GM18861 (cell line): ENCODE data around the gene DNAAF3.

ENCODE experiments used
- ATAC-seq: cut with Tn5 transposase; IDR thresholded peaks from one replicate; pipeline ENCODE4 v1.9.1; 2021; ENCODE audit not compliant: unreplicated experiment

DNAAF3 gene

DNA sequence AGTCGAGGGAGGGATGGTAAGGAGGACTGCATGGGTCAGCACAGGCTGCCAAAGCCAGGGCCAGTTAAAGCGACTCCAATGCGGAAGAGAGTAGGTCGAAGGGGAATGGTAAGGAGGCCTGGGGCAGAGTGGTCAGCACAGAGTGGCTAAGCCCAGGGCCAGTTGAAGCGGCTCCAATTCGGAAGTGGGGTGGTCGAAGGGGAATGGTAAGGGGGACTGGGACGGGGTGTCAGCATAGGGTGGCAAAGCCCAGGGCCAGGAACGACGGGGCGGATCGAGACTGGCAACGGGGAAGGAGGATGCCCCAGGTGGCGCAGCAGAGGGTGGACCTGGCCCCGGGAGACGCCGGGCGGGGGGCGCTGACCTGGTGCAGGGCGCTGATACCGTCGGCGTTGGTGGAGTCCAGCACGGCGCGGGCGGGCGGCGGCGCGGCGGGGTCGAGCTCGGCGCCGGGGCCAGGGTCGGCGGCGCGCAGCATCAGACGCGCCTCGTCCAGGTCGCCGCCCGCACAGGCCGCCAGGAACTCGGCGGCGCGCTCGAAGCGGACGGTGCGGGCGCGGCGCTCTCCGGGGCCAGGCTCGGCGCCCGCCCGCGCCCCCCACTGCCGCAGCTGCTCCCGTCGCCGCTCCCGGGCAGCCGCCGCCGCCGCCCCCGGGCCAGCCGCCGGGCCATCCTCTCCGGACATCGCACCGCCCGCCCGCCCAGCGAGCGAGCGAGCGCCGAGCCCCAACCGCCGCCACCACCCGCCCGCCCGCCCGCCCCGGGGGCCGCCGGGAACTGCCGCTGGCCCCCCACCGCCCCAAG is 49.4 kb downstream of the DNAAF3 start, which contains the start of gene PPP1R12C:
Gene PPP1R12C, minus strand, starts transcription at position 779 of the 804 bp plus-strand sequence. Its CDS starts 94 bp downstream, at position 685.
- no peak for ATAC-seq

DNA sequence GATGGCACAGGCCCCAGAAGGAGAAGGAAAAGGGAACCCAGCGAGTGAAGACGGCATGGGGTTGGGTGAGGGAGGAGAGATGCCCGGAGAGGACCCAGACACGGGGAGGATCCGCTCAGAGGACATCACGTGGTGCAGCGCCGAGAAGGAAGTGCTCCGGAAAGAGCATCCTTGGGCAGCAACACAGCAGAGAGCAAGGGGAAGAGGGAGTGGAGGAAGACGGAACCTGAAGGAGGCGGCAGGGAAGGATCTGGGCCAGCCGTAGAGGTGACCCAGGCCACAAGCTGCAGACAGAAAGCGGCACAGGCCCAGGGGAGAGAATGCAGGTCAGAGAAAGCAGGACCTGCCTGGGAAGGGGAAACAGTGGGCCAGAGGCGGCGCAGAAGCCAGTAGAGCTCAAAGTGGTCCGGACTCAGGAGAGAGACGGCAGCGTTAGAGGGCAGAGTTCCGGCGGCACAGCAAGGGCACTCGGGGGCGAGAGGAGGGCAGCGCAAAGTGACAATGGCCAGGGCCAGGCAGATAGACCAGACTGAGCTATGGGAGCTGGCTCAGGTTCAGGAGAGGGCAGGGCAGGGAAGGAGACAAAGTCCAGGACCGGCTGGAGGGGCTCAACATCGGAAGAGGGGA is 50.1 kb downstream of the DNAAF3 start:
- ATAC-seq, result no peak

DNA sequence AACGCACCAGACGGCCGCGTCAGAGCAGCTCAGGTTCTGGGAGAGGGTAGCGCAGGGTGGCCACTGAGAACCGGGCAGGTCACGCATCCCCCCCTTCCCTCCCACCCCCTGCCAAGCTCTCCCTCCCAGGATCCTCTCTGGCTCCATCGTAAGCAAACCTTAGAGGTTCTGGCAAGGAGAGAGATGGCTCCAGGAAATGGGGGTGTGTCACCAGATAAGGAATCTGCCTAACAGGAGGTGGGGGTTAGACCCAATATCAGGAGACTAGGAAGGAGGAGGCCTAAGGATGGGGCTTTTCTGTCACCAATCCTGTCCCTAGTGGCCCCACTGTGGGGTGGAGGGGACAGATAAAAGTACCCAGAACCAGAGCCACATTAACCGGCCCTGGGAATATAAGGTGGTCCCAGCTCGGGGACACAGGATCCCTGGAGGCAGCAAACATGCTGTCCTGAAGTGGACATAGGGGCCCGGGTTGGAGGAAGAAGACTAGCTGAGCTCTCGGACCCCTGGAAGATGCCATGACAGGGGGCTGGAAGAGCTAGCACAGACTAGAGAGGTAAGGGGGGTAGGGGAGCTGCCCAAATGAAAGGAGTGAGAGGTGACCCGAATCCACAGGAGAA is 50.9 kb downstream of the DNAAF3 start:
- ATAC-seq, result no peak

DNA sequence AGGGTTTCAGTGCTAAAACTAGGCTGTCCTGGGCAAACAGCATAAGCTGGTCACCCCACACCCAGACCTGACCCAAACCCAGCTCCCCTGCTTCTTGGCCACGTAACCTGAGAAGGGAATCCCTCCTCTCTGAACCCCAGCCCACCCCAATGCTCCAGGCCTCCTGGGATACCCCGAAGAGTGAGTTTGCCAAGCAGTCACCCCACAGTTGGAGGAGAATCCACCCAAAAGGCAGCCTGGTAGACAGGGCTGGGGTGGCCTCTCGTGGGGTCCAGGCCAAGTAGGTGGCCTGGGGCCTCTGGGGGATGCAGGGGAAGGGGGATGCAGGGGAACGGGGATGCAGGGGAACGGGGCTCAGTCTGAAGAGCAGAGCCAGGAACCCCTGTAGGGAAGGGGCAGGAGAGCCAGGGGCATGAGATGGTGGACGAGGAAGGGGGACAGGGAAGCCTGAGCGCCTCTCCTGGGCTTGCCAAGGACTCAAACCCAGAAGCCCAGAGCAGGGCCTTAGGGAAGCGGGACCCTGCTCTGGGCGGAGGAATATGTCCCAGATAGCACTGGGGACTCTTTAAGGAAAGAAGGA is 51.8 kb downstream of the DNAAF3 start:
- ATAC-seq, result no peak

DNA sequence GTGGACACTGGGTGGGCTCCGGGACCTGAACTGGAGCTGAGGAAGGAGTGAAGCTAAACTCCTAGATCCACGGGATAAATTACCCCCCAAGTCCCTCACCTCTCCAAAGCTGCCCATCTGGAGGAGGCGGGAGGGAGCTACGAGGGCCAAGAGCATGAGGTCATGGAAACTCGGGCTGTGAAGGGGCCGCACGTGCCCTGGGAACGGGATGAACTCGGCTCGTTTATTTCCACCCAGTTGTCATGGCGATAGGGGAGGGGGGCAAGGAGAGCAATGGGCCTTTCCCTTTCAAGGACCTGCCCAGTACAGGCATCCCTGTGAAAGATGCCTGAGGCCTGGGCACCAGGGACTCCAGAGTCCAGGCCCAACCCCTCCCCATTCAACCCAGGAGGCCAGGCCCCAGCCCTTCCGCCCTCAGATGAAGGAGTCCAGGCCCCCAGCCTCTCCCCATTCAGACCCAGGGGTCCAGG is 52.8 kb downstream of the DNAAF3 start:
- no peak for ATAC-seq

DNA sequence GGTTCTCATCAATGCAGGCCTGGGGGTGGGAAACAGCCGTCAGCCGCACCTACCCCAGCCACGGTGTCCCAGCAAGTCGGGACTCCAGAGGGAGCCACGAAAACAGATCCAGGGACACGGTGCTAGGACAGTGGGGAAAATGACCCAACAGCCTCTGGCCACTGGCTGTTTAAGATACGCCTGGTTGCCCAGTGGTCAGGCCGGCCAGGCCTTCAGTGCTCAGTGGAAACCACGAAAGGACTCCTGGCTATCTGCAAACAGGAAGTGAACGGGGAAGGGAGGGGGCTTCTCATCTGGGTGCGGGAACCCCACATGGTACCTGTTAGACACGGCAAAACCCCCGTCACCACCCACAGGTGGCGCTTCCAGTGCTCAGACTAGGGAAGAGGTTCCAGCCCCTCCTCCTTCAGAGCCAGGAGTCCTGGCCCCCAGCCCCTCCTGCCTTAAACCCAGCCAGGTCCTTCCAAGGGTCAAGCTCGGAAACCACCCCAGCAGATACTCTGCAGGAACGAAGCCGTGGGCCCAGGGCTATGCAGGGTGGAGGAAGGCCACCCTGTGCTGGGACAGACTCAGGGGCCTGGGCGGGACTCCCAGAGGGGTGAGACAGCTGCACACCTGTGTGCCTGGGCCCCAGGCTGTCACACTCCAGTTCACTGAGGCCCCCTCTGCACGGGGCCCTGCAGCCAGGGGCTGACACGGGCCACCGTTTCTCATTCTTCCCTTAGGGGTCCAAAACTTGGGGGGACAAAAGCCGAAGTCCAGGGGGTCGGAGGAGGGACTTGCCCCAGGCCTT is 53.4 kb downstream of the DNAAF3 start:
- no peak for ATAC-seq

DNA sequence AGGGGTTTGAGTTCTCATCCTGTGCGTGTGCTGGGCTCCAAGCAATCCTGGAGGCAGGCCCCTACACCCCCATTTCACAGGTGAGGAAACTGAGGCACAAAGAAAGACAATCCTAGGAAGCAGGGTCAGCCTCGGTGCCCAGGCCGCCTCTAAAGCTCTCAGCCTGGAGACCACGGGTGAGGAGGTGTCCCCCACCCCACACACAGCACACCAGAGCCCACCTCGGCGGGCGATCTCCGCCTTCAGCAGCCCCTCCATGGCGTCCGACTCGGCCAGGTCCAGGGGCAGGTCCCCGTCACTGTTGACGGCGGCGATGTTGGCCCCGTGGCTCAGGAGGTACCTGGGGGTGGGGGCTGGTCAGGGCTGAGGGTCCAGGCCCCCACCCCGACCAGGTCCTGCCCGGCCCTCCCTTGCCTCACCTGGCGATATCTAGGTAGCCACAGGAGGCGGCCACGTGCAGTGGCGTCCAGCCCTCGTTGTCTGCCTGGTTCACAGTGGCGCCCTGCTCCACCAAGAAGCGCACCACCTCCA is 54.1 kb downstream of the DNAAF3 start:
- no peak for ATAC-seq

DNA sequence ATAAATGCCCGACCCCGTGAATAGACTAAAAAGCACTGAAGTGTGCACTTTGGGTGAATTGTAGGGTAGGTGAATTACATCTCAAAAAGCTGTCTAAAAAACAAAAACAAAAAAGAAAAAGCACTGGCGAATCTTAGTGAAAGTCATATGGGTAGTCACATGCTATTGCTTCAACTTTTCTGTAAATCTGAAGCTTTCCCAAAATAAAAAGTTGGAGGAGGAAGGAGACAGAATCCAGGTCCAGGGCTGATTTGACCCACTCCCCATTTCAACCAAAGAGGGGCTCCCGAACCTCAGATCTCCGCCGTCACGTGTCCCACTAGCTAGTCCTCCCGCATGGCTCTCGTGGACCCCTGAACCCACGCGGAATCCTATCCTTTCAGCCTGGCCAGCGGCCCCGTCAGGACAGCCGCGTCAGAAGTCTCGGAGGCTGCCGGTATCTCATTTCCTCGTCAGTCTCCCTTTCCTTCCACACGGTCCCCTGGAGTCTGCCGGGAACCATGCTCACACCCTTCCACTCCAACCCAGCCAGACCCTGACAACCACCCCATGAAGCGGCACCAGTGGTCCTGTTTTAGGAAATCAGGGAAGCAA is 55.1 kb downstream of the DNAAF3 start:
- ATAC-seq, result no peak

DNA sequence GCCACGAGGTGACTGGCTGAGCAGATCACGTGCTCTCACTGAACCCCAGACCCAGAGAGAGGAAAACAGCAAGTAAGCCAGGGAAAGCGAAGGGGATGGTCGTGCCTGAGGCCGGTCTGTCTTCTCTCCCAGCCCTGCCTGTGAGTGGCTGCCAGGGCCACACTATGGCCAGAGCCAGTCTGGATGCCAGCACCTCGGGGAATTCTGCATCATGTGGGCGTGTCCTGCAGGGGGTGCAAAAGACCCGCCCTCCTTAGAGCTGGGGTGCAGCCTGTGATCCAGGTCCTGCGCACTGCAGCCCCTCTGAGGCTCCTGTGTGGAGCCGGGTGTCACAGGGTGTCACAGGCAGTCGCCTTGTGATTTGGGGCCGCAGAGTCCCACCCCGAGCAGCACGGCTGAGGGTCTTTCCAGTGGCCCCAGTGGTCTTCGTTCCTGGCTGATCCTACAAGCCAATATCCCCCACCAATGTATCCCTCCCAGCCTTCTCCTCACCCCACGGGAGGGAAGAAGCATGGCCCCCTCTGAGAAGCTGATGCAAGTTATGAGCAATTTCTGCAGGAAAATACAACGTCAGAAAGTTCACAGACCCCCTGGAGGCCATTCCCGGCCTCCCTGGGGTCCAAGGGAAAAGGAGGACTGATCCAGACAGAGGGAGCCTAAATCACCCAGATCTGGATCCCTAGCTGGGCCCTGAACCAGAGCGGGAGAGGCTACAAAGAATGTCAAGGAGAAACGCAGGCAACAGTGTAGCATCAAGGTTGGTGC is 56.7 kb downstream of the DNAAF3 start:
- no peak for ATAC-seq
